H1 (cell line): ENCODE results near the gene HIPK1. TPM values are rescaled to one million over a fixed set of nuclear protein-coding genes. Genes with fewer than 3 reads are reported as not detected.

ENCODE experiments used
- CTCF ChIA-PET: fragments of 300-600 bp; sonication (Branson Sonifier 250); formaldehyde crosslinking; loops from one replicate; lab custom pipeline; 2021; ENCODE audit not compliant: partially characterized antibody; lab: Charles Lee
- POLR2A ChIA-PET: fragments of 300-600 bp; sonication (Branson Sonifier 250); formaldehyde crosslinking; loops from one replicate; lab custom pipeline; 2021; ENCODE audit warnings: inconsistent platforms; ENCODE audit not compliant: partially characterized antibody; lab: Charles Lee
- DNase-seq, 2 experiments: peaks; one replicate each; pipeline versions ENCODE4 v3.0.0 to v3.0.0-alpha.2; 2010 to 2022; ENCODE audit warnings: low spot score in 2 of 2, low read depth in 1 of 2, mixed read lengths in 1 of 2
- FAIRE-seq: peaks from 2 replicates; lab custom pipeline; 2011; peaks lifted over from hg19 to GRCh38; lab: Jason Lieb, UNC
- H2AFZ ChIP-seq: 2 replicates; pipeline ENCODE4 v1.8.1; 2012; ENCODE audit warnings: low read length, inconsistent platforms
- H2AK5ac ChIP-seq: 2 replicates; pipeline ENCODE4 v1.6.1; 2013; ENCODE audit warnings: low read depth, low read length
- H2BK120ac ChIP-seq: replicated peaks from 2 replicates; pipeline ENCODE3; 2013; ENCODE audit warnings: low read depth, low read length, inconsistent platforms
- H2BK12ac ChIP-seq: 2 replicates; pipeline ENCODE4 v1.6.1; 2013; ENCODE audit warnings: low read depth, low read length
- H2BK15ac ChIP-seq: 2 replicates; pipeline ENCODE4 v1.6.1; 2013; ENCODE audit warnings: low read length
- H2BK20ac ChIP-seq: 2 replicates; pipeline ENCODE4 v1.6.1; 2013; ENCODE audit warnings: low read length
- H2BK5ac ChIP-seq: 2 replicates; pipeline ENCODE4 v1.6.1; 2013; ENCODE audit warnings: low read depth, low read length
- H3K14ac ChIP-seq: 2 replicates; pipeline ENCODE4 v1.6.1; 2013; ENCODE audit warnings: inconsistent platforms; ENCODE audit not compliant: insufficient read length
- H3K18ac ChIP-seq: 2 replicates; pipeline ENCODE4 v1.6.1; 2013; ENCODE audit warnings: low read length; ENCODE audit errors: extremely low read depth
- H3K23ac ChIP-seq: 2 replicates; pipeline ENCODE4 v1.6.1; 2013; ENCODE audit warnings: inconsistent platforms; ENCODE audit not compliant: insufficient read length
- H3K23me2 ChIP-seq: 2 replicates; pipeline ENCODE4 v1.6.1; 2013; ENCODE audit warnings: low read depth, low read length
- H3K27ac ChIP-seq: 2 replicates; pipeline ENCODE4 v1.6.1; 2011; ENCODE audit warnings: low read depth, low read length, inconsistent platforms
- H3K27me3 ChIP-seq, 4 experiments: replicated peaks in 1 of 4; 1 replicate in 1 of 4; 2 replicates in 3 of 4; pipeline versions ENCODE4 v1.6.1 to v1.8.1; 2011 to 2013; ENCODE audit warnings: low read length in 3 of 4, mild to moderate bottlenecking in 3 of 4, inconsistent platforms in 2 of 4, mixed read lengths in 2 of 4, moderate library complexity in 1 of 4; ENCODE audit not compliant: control insufficient read depth in 3 of 4, insufficient read depth in 3 of 4; ENCODE audit errors: extremely low read depth in 1 of 4
- H3K36me3 ChIP-seq, 4 experiments: 2 replicates each; pipeline versions ENCODE4 v1.6.1 to v1.8.1; 2011 to 2013; ENCODE audit warnings: mild to moderate bottlenecking in 4 of 4, low read length in 3 of 4, moderate library complexity in 2 of 4, control low read depth in 1 of 4, inconsistent platforms in 1 of 4; ENCODE audit not compliant: insufficient read depth in 4 of 4, control insufficient read depth in 2 of 4
- H3K4ac ChIP-seq: replicated peaks from 2 replicates; pipeline ENCODE3; 2013; ENCODE audit warnings: low read length, low read depth, mixed read lengths, inconsistent platforms; ENCODE audit not compliant: insufficient read length
- H3K4me1 ChIP-seq, 4 experiments: replicated peaks in 1 of 4; 1 replicate in 1 of 4; 2 replicates in 3 of 4; pipeline versions ENCODE4 v1.6.1 to v1.8.1; 2011 to 2013; ENCODE audit warnings: low read length in 3 of 4, inconsistent platforms in 2 of 4, mixed read lengths in 1 of 4; ENCODE audit not compliant: insufficient read depth in 4 of 4, control insufficient read depth in 3 of 4
- H3K4me2 ChIP-seq, 2 experiments: 2 replicates each; pipeline versions ENCODE4 v1.6.1 to v1.8.1; 2011 to 2013; ENCODE audit warnings: low read depth in 2 of 2, low read length in 2 of 2, control low read depth in 1 of 2, inconsistent platforms in 1 of 2, mild to moderate bottlenecking in 1 of 2; ENCODE audit not compliant: insufficient read depth in 1 of 2
- H3K4me3 ChIP-seq, 4 experiments: fragments of 200-600, 300-600 bp in 1 of 4; sonication (generic), shearing (Covaris generic), sonication (Bioruptor Twin) in 1 of 4; 2 replicates each; pipeline versions ENCODE4 v1.5.1 to v1.8.1; 2011 to 2016; ENCODE audit warnings: low read length in 4 of 4, low read depth in 3 of 4, control low read depth in 2 of 4, inconsistent platforms in 2 of 4, mild to moderate bottlenecking in 2 of 4, mixed read lengths in 1 of 4, moderate library complexity in 1 of 4; ENCODE audit not compliant: insufficient read depth in 2 of 4; ENCODE audit errors: extremely low read depth in 1 of 4
- H3K56ac ChIP-seq: replicated peaks from 2 replicates; pipeline ENCODE3; 2013; ENCODE audit warnings: low read depth, mild to moderate bottlenecking, mixed read lengths, low read length, inconsistent platforms; ENCODE audit not compliant: insufficient read length
- H3K79me1 ChIP-seq: 2 replicates; pipeline ENCODE4 v1.6.1; 2013; ENCODE audit warnings: low read depth, low read length, control low read depth
- H3K79me2 ChIP-seq, 2 experiments: 2 replicates each; pipeline versions ENCODE4 v1.6.1 to v1.8.1; 2012 to 2013; ENCODE audit warnings: low read length in 2 of 2, mild to moderate bottlenecking in 2 of 2, inconsistent platforms in 1 of 2; ENCODE audit not compliant: insufficient read depth in 2 of 2, control insufficient read depth in 1 of 2
- H3K9ac ChIP-seq, 4 experiments: replicated peaks in 1 of 4; 1 replicate in 1 of 4; 2 replicates in 3 of 4; pipeline versions ENCODE4 v1.6.1 to v1.8.1; 2011 to 2013; ENCODE audit warnings: low read depth in 3 of 4, low read length in 3 of 4, control low read depth in 2 of 4, mild to moderate bottlenecking in 2 of 4, moderate library complexity in 2 of 4, inconsistent platforms in 1 of 4; ENCODE audit errors: extremely low read depth in 1 of 4
- H3K9me3 ChIP-seq, 2 experiments: 2 replicates each; pipeline versions ENCODE4 v1.6.1 to v1.8.1; 2012 to 2013; ENCODE audit warnings: mild to moderate bottlenecking in 2 of 2, moderate library complexity in 2 of 2, control low read depth in 1 of 2, inconsistent platforms in 1 of 2, low read depth in 1 of 2, low read length in 1 of 2, mixed read lengths in 1 of 2; ENCODE audit not compliant: insufficient read depth in 2 of 2
- H4K20me1 ChIP-seq, 2 experiments: replicated peaks in 1 of 2; 2 replicates each; pipeline versions ENCODE3 to v1.8.1; 2011 to 2013; ENCODE audit warnings: inconsistent platforms in 2 of 2, low read length in 2 of 2, mild to moderate bottlenecking in 1 of 2; ENCODE audit not compliant: insufficient read depth in 2 of 2, control insufficient read depth in 1 of 2
- H4K5ac ChIP-seq: 2 replicates; pipeline ENCODE4 v1.6.1; 2013; ENCODE audit warnings: low read length, low read depth, mixed read lengths, inconsistent platforms; ENCODE audit not compliant: insufficient read length
- H4K8ac ChIP-seq: 2 replicates; pipeline ENCODE4 v1.8.0; 2013; ENCODE audit warnings: mild to moderate bottlenecking, moderate library complexity, low read length, inconsistent platforms; ENCODE audit not compliant: insufficient read depth; ENCODE audit errors: extremely low read depth
- H4K91ac ChIP-seq: replicated peaks from 2 replicates; pipeline ENCODE3; 2013; ENCODE audit warnings: low read length, mixed read lengths, inconsistent platforms; ENCODE audit not compliant: insufficient read length
- CREB1 ChIP-seq: IDR thresholded peaks from 2 replicates; pipeline ENCODE4 v1.6.1; 2012; ENCODE audit warnings: inconsistent platforms
- EGR1 ChIP-seq: IDR thresholded peaks from 2 replicates; pipeline ENCODE4 v1.6.1; 2011; ENCODE audit warnings: low read depth, low read length, borderline replicate concordance
- GABPA ChIP-seq: IDR thresholded peaks from 2 replicates; pipeline ENCODE4 v1.6.1; 2011; ENCODE audit warnings: mild to moderate bottlenecking, low read length, moderate library complexity, borderline replicate concordance; ENCODE audit not compliant: insufficient read depth
- JUN ChIP-seq: IDR thresholded peaks from 2 replicates; pipeline ENCODE4 v1.6.1; 2011; ENCODE audit warnings: low read depth, mild to moderate bottlenecking, improper control_type of control experiment, low read length
- MAFK ChIP-seq: IDR thresholded peaks from 2 replicates; pipeline ENCODE4 v1.6.1; 2012; ENCODE audit warnings: low read depth, mild to moderate bottlenecking, improper control_type of control experiment, low read length
- NANOG ChIP-seq: IDR thresholded peaks from 2 replicates; pipeline ENCODE4 v1.6.1; 2011; ENCODE audit warnings: low read length, low read depth, mild to moderate bottlenecking, inconsistent platforms; ENCODE audit not compliant: insufficient read depth, poor library complexity, severe bottlenecking
- RFX5 ChIP-seq: IDR thresholded peaks from 2 replicates; pipeline ENCODE4 v1.6.1; 2011; ENCODE audit warnings: low read depth, low read length, improper control_type of control experiment, borderline replicate concordance
- YY1 ChIP-seq: IDR thresholded peaks from 2 replicates; pipeline ENCODE4 v1.6.1; 2011; ENCODE audit warnings: low read depth, mild to moderate bottlenecking, low read length
- WGBS, 2 experiments: shearing (Covaris generic) in 1 of 2; methylation state at CpG; one replicate each; pipeline versions ENCODE4 v1.1.6 to v1.1.7; 2013 to 2015; ENCODE audit warnings: low lambda C conversion rate in 2 of 2, mixed read lengths in 2 of 2, inconsistent platforms in 1 of 2, low coverage in 1 of 2, missing lambda C conversion rate in 1 of 2; ENCODE audit not compliant: insufficient replicate concordance in 2 of 2, insufficient coverage in 1 of 2, insufficient read length in 1 of 2; ENCODE audit errors: extremely low coverage in 1 of 2, missing lambda C conversion rate in 1 of 2; 5-methylcytosine and 5-hydroxymethylcytosine counted together
- polyA plus RNA-seq, 7 experiments: library from polyadenylated mRNA; depleted of rRNA in 3 of 7; stranded (reverse) in 5 of 7; unstranded in 2 of 7; fragments of >200 nt in 5 of 7; fragments of 200-250 nt in 2 of 7; gene quantifications; 1 replicate in 5 of 7; 2 replicates in 1 of 7; 4 replicates in 1 of 7; pipeline versions ENCODE4 v1.2.1 to v1.2.3, GENCODE V29; 2011 to 2013; ENCODE audit warnings: missing spikeins in 2 of 7, mixed read lengths in 2 of 7
- total RNA-seq: library from RNA; stranded (reverse); fragmentation: NEBNext Ultra II Directional; extraction: Animal tissue kit (Norgen Biotek cat#: 25700); gene quantifications from 2 replicates; pipeline ENCODE4 v1.2.1, GENCODE V29; 2021

The HIPK1 gene
- total and polyA plus RNA-seq, 2 of the 8 experiments (the other 6 are each of a cell fraction or from before 2014, with no cell fraction given): 46.2 to 64.3 TPM

GRCh38 chr1:113957984-113958383 is 28.9 kb downstream of the HIPK1 start:
- no peaks in the 10 kb centered on the region for H3K79me1 ChIP-seq
- no peak overlapping the region for H3K18ac ChIP-seq
- H3K4me2 ChIP-seq: no peak overlapping the region
- no peak overlapping the region for H3K9ac ChIP-seq
- no peak overlapping the region for H3K56ac ChIP-seq
- ChIA-PET CTCF (interaction anchor here (1.1 kb wide), 1 partner anchor 21 kb away, joined by 3 read pairs; the partner anchor contains the start of gene OLFML3), POLR2A (no interaction called here)
- no peak overlapping the region for H4K5ac ChIP-seq
- H3K4me1 ChIP-seq: no peaks in the 10 kb centered on the region
- no peak overlapping the region for H3K27ac ChIP-seq
- no peak overlapping the region for H3K4me3 ChIP-seq
- DNase-seq (no peak), FAIRE-seq (no peak)
- H2AK5ac ChIP-seq: no peak overlapping the region
- H2BK120ac ChIP-seq: no peak overlapping the region
- no peaks in the 10 kb centered on the region for H4K20me1 ChIP-seq
- no peak overlapping the region for H2BK12ac ChIP-seq
- TF ChIP-seq GABPA (no peak), JUN (no peak), RFX5 (no peak), NANOG (no peak), YY1 (no peak), EGR1 (no peak), CREB1 (no peak), MAFK (no peak)
- H3K36me3 ChIP-seq: peaks cover 2 to 39% (median 18%) of the 10 kb centered on the region in 4 experiments; a peak in 7 of 8 replicates
- no peaks in the 10 kb centered on the region for H3K27me3 ChIP-seq
- H4K91ac ChIP-seq: no peak overlapping the region
- no peak overlapping the region for H3K23ac ChIP-seq
- no peak overlapping the region for H2AFZ ChIP-seq
- H2BK20ac ChIP-seq: no peak overlapping the region
- 100% methylated on average over 1 of the region's 1 CpG; no CpG with 5 or more reads in 1 of the 2 experiments for WGBS, 2 experiments
- no peak overlapping the region for H4K8ac ChIP-seq
- no peak overlapping the region for H2BK5ac ChIP-seq
- H3K14ac ChIP-seq: no peak overlapping the region
- H3K23me2 ChIP-seq: no peaks in the 10 kb centered on the region
- no peak overlapping the region for H2BK15ac ChIP-seq
- H3K79me2 ChIP-seq: no peaks in the 10 kb centered on the region
- no peak overlapping the region for H3K4ac ChIP-seq
- no peaks in the 10 kb centered on the region for H3K9me3 ChIP-seq
